ENCODE results near the gene ATG7.
"Not testable (repeated sequence)": the region's sequence is repeated elsewhere in the genome, so short reads cannot be mapped to it uniquely, and the experiment has no call there.

Gene ATG7

GRCh38 chr3:11400213-11400612 is 128.0 kb downstream of the ATG7 start:
- in situ Hi-C loops (cut with HindIII; ENCODE audit: low sequenced_read_pairs): no loop called here
- no peak for TF ChIP-seq CTCF (IDR thresholded peaks at IDR 0.05; ENCODE audit: low read depth, low read length, missing control alignments)
- DNase-seq (ENCODE audit: low read depth): no peak
- no peak overlapping the region for H3K4me3 ChIP-seq (ENCODE audit: low read depth, low read length)

DNA sequence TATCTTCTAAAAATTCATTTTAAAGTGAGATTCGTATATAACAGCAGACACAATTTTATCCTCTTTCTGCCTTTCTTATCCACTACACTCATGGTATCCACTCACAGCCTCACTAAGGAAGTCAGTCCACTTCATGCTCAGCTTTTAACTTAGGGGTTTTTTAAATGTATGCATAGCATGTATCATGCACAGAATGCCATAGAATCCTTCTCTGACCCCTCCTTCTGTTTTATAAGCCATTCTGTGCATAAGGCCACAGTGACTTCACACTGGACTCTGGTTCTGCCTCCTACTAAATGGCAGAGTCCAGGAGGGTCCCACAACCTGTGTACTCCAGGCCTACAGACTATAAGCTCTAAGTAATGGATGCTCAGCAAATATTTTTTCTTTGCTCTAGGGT is 129.2 kb downstream of the ATG7 start:
- in situ Hi-C loops (cut with HindIII; ENCODE audit: low sequenced_read_pairs): no loop called here
- DNase-seq (ENCODE audit: low read depth): no peak
- TF ChIP-seq CTCF (IDR thresholded peaks at IDR 0.05; ENCODE audit: low read depth, low read length, missing control alignments): no peak
- no peak overlapping the region for H3K4me3 ChIP-seq (ENCODE audit: low read depth, low read length)

GRCh38 chr3:11405323-11405722 is 133.1 kb downstream of the ATG7 start:
- DNase-seq (ENCODE audit: low read depth): no peak
- TF ChIP-seq CTCF (IDR thresholded peaks at IDR 0.05; ENCODE audit: low read depth, low read length, missing control alignments): no peak
- no peak overlapping the region for H3K4me3 ChIP-seq (ENCODE audit: low read depth, low read length)
- in situ Hi-C loops (cut with HindIII; ENCODE audit: low sequenced_read_pairs): no loop called here

DNA sequence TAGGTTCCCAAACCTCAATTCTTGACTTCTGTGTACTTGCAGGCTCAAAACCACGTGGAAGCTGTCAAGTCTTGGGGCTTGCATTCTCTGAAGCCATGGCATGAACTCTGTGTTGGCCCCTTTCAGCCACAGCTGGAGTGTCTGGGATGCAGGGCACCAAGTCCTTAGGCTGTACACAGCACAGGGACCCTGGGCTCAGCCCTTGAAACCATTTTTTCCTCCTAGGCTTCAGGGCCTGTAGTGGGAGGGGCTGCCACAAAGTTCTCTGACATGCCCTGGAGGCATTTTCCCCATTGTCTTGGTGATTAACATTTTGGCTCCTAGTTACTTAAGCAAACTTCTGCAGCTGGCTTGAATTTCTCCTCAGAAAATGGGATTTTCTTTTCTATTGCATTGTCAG is 135.4 kb downstream of the ATG7 start:
- DNase-seq (ENCODE audit: low read depth): no peak
- TF ChIP-seq CTCF (IDR thresholded peaks at IDR 0.05; ENCODE audit: low read depth, low read length, missing control alignments): no peak
- in situ Hi-C loops (cut with HindIII; ENCODE audit: low sequenced_read_pairs): no loop called here
- no peak overlapping the region for H3K4me3 ChIP-seq (ENCODE audit: low read depth, low read length)

DNA sequence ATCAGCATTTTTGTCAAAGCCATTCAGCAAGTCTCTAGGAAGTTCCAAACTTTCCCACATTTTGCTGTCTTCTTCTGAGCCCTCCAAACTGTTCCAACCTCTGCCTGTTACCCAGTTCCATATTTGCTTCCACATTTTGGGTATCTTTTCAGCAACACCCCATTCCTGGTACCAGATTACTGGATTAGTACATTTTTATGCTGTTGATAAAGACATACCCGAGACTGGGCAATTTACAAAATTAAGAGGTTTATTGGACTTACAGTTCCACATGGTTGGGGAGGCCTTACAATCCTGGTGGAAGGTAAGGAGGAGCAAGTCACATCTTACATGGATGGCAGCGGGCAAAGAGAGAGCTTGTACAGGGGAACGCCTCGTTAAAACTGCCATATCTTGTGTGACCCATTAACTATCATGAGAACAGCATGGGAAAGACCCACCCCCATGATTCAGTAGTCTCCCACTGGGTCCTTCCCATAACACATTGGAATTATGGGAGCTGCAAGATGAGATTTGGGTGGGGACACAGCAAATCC is 136.2 kb downstream of the ATG7 start:
- DNase-seq (ENCODE audit: low read depth); in situ Hi-C loops (cut with HindIII; ENCODE audit: low sequenced_read_pairs); H3K4me3 ChIP-seq (ENCODE audit: low read depth, low read length): not testable (repeated sequence)

GRCh38 chr3:11410564-11410963 is 138.4 kb downstream of the ATG7 start:
- no peak for DNase-seq (ENCODE audit: low read depth)
- in situ Hi-C loops (cut with HindIII; ENCODE audit: low sequenced_read_pairs): no loop called here
- no peak overlapping the region for H3K4me3 ChIP-seq (ENCODE audit: low read depth, low read length)
- TF ChIP-seq CTCF (IDR thresholded peaks at IDR 0.05; ENCODE audit: low read depth, low read length, missing control alignments): no peak

DNA sequence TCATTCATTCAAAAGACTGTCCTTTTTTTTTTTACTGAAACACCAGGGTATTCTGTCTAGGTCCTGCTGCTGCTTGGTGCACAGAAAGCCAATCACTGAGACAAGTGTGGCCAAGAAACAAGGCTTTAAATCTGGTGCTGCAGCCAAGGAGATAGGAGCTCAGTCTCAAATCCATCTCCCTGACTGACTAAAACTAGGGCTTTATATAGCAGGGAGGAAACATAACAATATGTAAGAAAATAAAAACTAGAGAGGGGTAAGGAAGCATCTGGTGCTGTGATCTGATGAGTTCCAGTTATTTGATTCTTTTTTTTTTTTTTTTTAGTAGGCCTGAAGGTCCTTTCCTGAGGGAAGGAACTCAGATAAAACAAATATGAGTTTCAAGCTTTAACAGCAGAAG is 139.8 kb downstream of the ATG7 start:
- DNase-seq (ENCODE audit: low read depth): no peak
- in situ Hi-C loops (cut with HindIII; ENCODE audit: low sequenced_read_pairs): no loop called here
- TF ChIP-seq CTCF (IDR thresholded peaks at IDR 0.05; ENCODE audit: low read depth, low read length, missing control alignments): no peak
- H3K4me3 ChIP-seq (ENCODE audit: low read depth, low read length): no peak overlapping the region

Data from astrocyte of the cerebellum (primary cell).